IPS-15b (cell line): ENCODE measurements around the gene SLC25A21.

Source experiments
- H3K27me3 ChIP-seq: one replicate; pipeline ENCODE4 v1.6.1; 2013; ENCODE audit warnings: low read length; ENCODE audit not compliant: control insufficient read depth, insufficient read depth
- H3K36me3 ChIP-seq: one replicate; pipeline ENCODE4 v1.6.1; 2013; ENCODE audit warnings: low read length; ENCODE audit not compliant: control insufficient read depth, insufficient read depth
- H3K4me1 ChIP-seq: one replicate; pipeline ENCODE4 v1.6.1; 2013; ENCODE audit warnings: mild to moderate bottlenecking, low read length; ENCODE audit not compliant: control insufficient read depth, insufficient read depth
- H3K4me3 ChIP-seq: one replicate; pipeline ENCODE4 v1.5.1; 2013; ENCODE audit warnings: low read depth, low read length
- H3K9ac ChIP-seq: one replicate; pipeline ENCODE4 v1.6.1; 2013; ENCODE audit warnings: low read depth, mild to moderate bottlenecking, low read length
- H3K9me3 ChIP-seq: one replicate; pipeline ENCODE4 v1.6.1; 2013; ENCODE audit warnings: mild to moderate bottlenecking, low read length; ENCODE audit not compliant: control insufficient read depth, insufficient read depth

SLC25A21 gene

GRCh38 chr14:36664322-36665193 lies 507.8 kb downstream of the SLC25A21 start:
- H3K9ac ChIP-seq: no peak overlapping the region

GRCh38 chr14:36663404-36664321 lies 508.7 kb downstream of the SLC25A21 start:
- Histone ChIP-seq H3K27me3 (peaks cover 95% of the 10 kb centered on the region), H3K9me3 (no peaks in the 10 kb centered on the region), H3K4me3 (peak overlapping the region; percentile 60), H3K9ac (no peak overlapping the region), H3K36me3 (no peaks in the 10 kb centered on the region), H3K4me1 (peaks cover 2% of the 10 kb centered on the region)

More at GRCh38 chr14:36664322-36665193, 507.8 kb downstream of the SLC25A21 start:
- H3K9me3 ChIP-seq: no peaks in the 10 kb centered on the region
- H3K27me3 ChIP-seq: peaks cover 95% of the 10 kb centered on the region
- H3K36me3 ChIP-seq: no peaks in the 10 kb centered on the region
- H3K4me3 ChIP-seq: peak overlapping the region; percentile 16
- peaks cover 2% of the 10 kb centered on the region for H3K4me1 ChIP-seq

GRCh38 chr14:36662543-36663403 lies 509.6 kb downstream of the SLC25A21 start:
- peaks cover 2% of the 10 kb centered on the region for H3K4me1 ChIP-seq
- no peak overlapping the region for H3K9ac ChIP-seq
- no peaks in the 10 kb centered on the region for H3K36me3 ChIP-seq
- peaks cover 95% of the 10 kb centered on the region for H3K27me3 ChIP-seq
- H3K4me3 ChIP-seq: peak overlapping the region; percentile 60
- H3K9me3 ChIP-seq: no peaks in the 10 kb centered on the region

- Histone ChIP-seq H3K36me3 (no peaks in the 10 kb centered on the region), H3K4me1 (peaks cover 2% of the 10 kb centered on the region), H3K9me3 (no peaks in the 10 kb centered on the region), H3K4me3 (peak overlapping the region; percentile 60), H3K27me3 (peaks cover 95% of the 10 kb centered on the region), H3K9ac (no peak overlapping the region)
Measured at GRCh38 chr14:36662258-36662542, 510.2 kb downstream of the SLC25A21 start.

- Histone ChIP-seq H3K4me3 (peak within 1 kb of the TSS; percentile 60), H3K36me3 (no peaks in the 10 kb centered on the region), H3K9me3 (no peaks in the 10 kb centered on the region), H3K27me3 (peaks cover 95% of the 10 kb centered on the region), H3K9ac (no peak within 1 kb of the TSS), H3K4me1 (peaks cover 2% of the 10 kb centered on the region)
Measured at GRCh38 chr14:36661506-36662257, 510.7 kb downstream of the SLC25A21 start, which contains the start of gene PAX9. PAX9 (plus strand) TSS chr14:36661860; CDS start chr14:36662090, 230 bp downstream.

- H3K4me3 ChIP-seq: peak overlapping the region; percentile 60
- peaks cover 95% of the 10 kb centered on the region for H3K27me3 ChIP-seq
- no peaks in the 10 kb centered on the region for H3K36me3 ChIP-seq
- no peaks in the 10 kb centered on the region for H3K9me3 ChIP-seq
- H3K4me1 ChIP-seq: peaks cover 2% of the 10 kb centered on the region
- H3K9ac ChIP-seq: no peak overlapping the region
Measured at GRCh38 chr14:36660736-36661505, 511.5 kb downstream of the SLC25A21 start.

GRCh38 chr14:36659822-36660735 lies 512.3 kb downstream of the SLC25A21 start:
- H3K4me1 ChIP-seq: peaks cover 2% of the 10 kb centered on the region

GRCh38 chr14:36659010-36659821 lies 513.2 kb downstream of the SLC25A21 start:
- H3K4me1 ChIP-seq: peaks cover 2% of the 10 kb centered on the region
- H3K27me3 ChIP-seq: peaks cover 95% of the 10 kb centered on the region
- H3K4me3 ChIP-seq: peak overlapping the region; percentile 4
- H3K9ac ChIP-seq: no peak overlapping the region
- no peaks in the 10 kb centered on the region for H3K36me3 ChIP-seq
- no peaks in the 10 kb centered on the region for H3K9me3 ChIP-seq

More at GRCh38 chr14:36659822-36660735, 512.3 kb downstream of the SLC25A21 start:
- Histone ChIP-seq H3K4me3 (peak overlapping the region; percentile 16), H3K9me3 (no peaks in the 10 kb centered on the region), H3K36me3 (no peaks in the 10 kb centered on the region), H3K27me3 (peaks cover 95% of the 10 kb centered on the region), H3K9ac (no peak overlapping the region)
